Measurements from ENCODE around the gene PON3. TPM values are rescaled to one million over a fixed set of nuclear protein-coding genes. Genes with fewer than 3 reads are reported as not detected.

PON3 gene
- total RNA-seq, 1 experiment from 2014 or later: not detected

DNA sequence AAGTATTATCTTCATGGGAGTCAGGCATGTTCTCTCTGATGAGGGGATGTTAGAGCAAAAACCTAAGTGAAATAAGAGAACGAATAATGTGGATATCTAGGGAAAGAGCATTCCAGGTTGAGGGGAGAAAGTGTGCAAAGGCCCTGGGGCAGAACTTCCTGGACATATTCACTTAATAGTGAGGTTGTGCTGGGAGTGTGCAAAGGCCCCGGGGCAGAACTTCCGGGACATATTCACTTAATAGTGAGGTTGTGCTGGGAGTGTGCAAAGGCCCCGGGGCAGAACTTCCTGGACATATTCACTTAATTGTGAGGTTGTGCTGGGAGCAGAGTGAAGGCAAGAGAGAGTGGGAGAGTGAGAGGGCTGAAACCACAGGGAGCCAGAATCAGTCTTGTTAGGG is 83.6 kb downstream of the PON3 start:
- no peaks in the 10 kb centered on the region for H3K23me2 ChIP-seq (ENCODE audit: insufficient read length, low read depth, low read length, poor library complexity, severe bottlenecking)
- H4K20me1 ChIP-seq (ENCODE audit: control insufficient read depth, insufficient read depth, insufficient read length): no peaks in the 10 kb centered on the region
- no peak overlapping the region for H2BK5ac ChIP-seq (ENCODE audit: insufficient read length, low read length)
- H3K14ac ChIP-seq (ENCODE audit: insufficient read depth, low read length): no peak overlapping the region
- H2AFZ ChIP-seq (ENCODE audit: low read length): no peak overlapping the region
- Mint-ChIP-seq H3K27ac (no peak overlapping the region), H3K9me3 (no peaks in the 10 kb centered on the region; a peak in 1 of 5 replicates), H3K36me3 (ENCODE audit: insufficient read depth in 1 of 3, low read depth in 3 of 3) (no peaks in the 10 kb centered on the region), H3K4me3 (no peak overlapping the region), H3K4me1 (peaks cover 2 to 5% of the 10 kb centered on the region in 2 experiments; a peak in 2 of 4 replicates), H3K27me3 (ENCODE audit: low read depth) (no peaks in the 10 kb centered on the region; the same call in 1 of the 2 replicates)
- H4K8ac ChIP-seq (replicated peaks; ENCODE audit: insufficient read length, low read depth, low read length): no peak overlapping the region
- H3K4ac ChIP-seq (ENCODE audit: low read depth, low read length): no peak overlapping the region
- no peak overlapping the region for H3K23ac ChIP-seq (ENCODE audit: insufficient read length, low read depth, low read length)
- H3K4me1 ChIP-seq (ENCODE audit: insufficient read depth, low read length): no peaks in the 10 kb centered on the region
- no peak overlapping the region for H2BK15ac ChIP-seq (ENCODE audit: low read depth, low read length)
- H4K5ac ChIP-seq (ENCODE audit: insufficient read length, low read depth, low read length): no peak overlapping the region
- H3K56ac ChIP-seq (ENCODE audit: insufficient read length, low read depth, low read length): no peak overlapping the region
- DNase-seq: no peak
- H3T11ph ChIP-seq (ENCODE audit: low read length): no peak overlapping the region
- H3K27me3 ChIP-seq (ENCODE audit: insufficient read depth, low read length): no peaks in the 10 kb centered on the region
- no peaks in the 10 kb centered on the region for H3K79me2 ChIP-seq (ENCODE audit: insufficient read depth, low read length)
- H3K4me2 ChIP-seq (ENCODE audit: insufficient read depth, insufficient read length, low read length): no peak overlapping the region
- no peak overlapping the region for H2AK5ac ChIP-seq (ENCODE audit: insufficient read length, low read length)
- no peaks in the 10 kb centered on the region for H3K9me3 ChIP-seq (ENCODE audit: control insufficient read depth, low read depth, low read length)
- H4K91ac ChIP-seq (ENCODE audit: insufficient read length, low read depth, low read length): no peak overlapping the region
- no peak overlapping the region for H2BK12ac ChIP-seq (ENCODE audit: insufficient read length, low read depth, low read length)
- H3K18ac ChIP-seq (ENCODE audit: insufficient read length, low read depth, low read length): no peak overlapping the region
- H3K79me1 ChIP-seq (ENCODE audit: insufficient read depth, low read depth, low read length, poor library complexity, severe bottlenecking): no peaks in the 10 kb centered on the region
- no peak overlapping the region for H2BK20ac ChIP-seq (ENCODE audit: low read depth, low read length, poor library complexity, severe bottlenecking)
- TF ChIP-seq, protein P1, sequence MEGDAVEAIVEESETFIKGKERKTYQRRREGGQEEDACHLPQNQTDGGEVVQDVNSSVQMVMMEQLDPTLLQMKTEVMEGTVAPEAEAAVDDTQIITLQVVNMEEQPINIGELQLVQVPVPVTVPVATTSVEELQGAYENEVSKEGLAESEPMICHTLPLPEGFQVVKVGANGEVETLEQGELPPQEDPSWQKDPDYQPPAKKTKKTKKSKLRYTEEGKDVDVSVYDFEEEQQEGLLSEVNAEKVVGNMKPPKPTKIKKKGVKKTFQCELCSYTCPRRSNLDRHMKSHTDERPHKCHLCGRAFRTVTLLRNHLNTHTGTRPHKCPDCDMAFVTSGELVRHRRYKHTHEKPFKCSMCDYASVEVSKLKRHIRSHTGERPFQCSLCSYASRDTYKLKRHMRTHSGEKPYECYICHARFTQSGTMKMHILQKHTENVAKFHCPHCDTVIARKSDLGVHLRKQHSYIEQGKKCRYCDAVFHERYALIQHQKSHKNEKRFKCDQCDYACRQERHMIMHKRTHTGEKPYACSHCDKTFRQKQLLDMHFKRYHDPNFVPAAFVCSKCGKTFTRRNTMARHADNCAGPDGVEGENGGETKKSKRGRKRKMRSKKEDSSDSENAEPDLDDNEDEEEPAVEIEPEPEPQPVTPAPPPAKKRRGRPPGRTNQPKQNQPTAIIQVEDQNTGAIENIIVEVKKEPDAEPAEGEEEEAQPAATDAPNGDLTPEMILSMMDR (conservative IDR thresholded peaks at IDR 0.05): no peak
- WGBS (ENCODE audit: extremely low coverage, insufficient read length, low lambda C conversion rate): no CpG with 5 or more reads among the region's 4 CpGs
- H2BK120ac ChIP-seq (ENCODE audit: low read depth, low read length, poor library complexity, severe bottlenecking): no peak overlapping the region
- H3K9ac ChIP-seq (ENCODE audit: extremely low read depth, insufficient read length, low read length): no peak overlapping the region
- no peak overlapping the region for H3K27ac ChIP-seq (ENCODE audit: insufficient read length, low read depth, low read length)
